ENCODE data around the gene ILKAP.

ILKAP gene

DNA sequence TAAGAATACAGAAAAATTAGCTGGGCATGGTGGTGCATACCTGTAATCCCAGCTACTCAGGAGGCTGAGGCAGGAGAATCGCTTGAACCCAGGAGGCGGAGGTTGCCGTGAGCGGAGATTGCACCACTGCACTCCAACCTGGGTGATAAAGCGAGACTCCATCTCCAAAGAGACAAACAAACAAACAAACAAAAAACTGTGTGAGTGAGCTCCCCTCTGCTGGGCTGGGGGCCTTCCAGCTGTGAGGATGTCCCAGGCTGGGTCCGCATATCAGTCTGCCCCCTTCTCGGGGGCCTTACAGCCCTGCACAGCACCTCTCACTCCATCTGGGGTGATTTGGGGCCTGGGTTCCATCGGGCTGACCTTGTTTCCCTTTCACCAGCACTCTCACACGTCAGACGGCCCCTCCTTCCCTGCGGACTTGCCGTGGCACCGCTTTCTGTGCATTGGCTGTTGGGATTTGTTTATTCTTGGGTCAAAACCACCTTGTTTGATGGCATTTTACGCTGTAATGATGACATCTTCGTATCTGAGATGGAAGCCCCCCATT is 67.8 kb downstream of the ILKAP start:
- H3K27ac ChIP-seq (ENCODE audit: low read depth, low read length) = no peak overlapping the region
- H3F3A ChIP-seq (ENCODE audit: insufficient read depth) = no peaks in the 10 kb centered on the region
- TF ChIP-seq, protein P1, sequence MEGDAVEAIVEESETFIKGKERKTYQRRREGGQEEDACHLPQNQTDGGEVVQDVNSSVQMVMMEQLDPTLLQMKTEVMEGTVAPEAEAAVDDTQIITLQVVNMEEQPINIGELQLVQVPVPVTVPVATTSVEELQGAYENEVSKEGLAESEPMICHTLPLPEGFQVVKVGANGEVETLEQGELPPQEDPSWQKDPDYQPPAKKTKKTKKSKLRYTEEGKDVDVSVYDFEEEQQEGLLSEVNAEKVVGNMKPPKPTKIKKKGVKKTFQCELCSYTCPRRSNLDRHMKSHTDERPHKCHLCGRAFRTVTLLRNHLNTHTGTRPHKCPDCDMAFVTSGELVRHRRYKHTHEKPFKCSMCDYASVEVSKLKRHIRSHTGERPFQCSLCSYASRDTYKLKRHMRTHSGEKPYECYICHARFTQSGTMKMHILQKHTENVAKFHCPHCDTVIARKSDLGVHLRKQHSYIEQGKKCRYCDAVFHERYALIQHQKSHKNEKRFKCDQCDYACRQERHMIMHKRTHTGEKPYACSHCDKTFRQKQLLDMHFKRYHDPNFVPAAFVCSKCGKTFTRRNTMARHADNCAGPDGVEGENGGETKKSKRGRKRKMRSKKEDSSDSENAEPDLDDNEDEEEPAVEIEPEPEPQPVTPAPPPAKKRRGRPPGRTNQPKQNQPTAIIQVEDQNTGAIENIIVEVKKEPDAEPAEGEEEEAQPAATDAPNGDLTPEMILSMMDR (IDR thresholded peaks at IDR 0.05; ENCODE audit: insufficient read depth, low read length, poor library complexity, severe bottlenecking) = no peak
- TF ChIP-seq EZH2phosphoT487 (conservative IDR thresholded peaks at IDR 0.05; ENCODE audit: low read length) = no peak
- no peaks in the 10 kb centered on the region for H4K20me1 ChIP-seq (ENCODE audit: low read depth, low read length)
- no peaks in the 10 kb centered on the region for H3K9me2 ChIP-seq (replicated peaks; ENCODE audit: insufficient read depth, low read length)
- H3K4me3 ChIP-seq (ENCODE audit: insufficient read depth, low read length, poor library complexity, severe bottlenecking) = no peak overlapping the region
- no peak overlapping the region for H2AFZ ChIP-seq (ENCODE audit: low read depth, low read length, severe bottlenecking)
- H3K9ac ChIP-seq (ENCODE audit: low read length) = no peak overlapping the region
- no peak overlapping the region for H3K4me2 ChIP-seq (ENCODE audit: low read depth, low read length, poor library complexity, severe bottlenecking)
- H3K9me3 ChIP-seq (ENCODE audit: insufficient read depth, low read length) = no peaks in the 10 kb centered on the region
- H3K36me3 ChIP-seq (ENCODE audit: low read length) = no peaks in the 10 kb centered on the region
- no peaks in the 10 kb centered on the region for H3K79me2 ChIP-seq (ENCODE audit: insufficient read depth, low read length)
- no peaks in the 10 kb centered on the region for H3K27me3 ChIP-seq (ENCODE audit: low read length)

GRCh38 chr2:238134393-238134785 is 69.1 kb downstream of the ILKAP start:
- Histone ChIP-seq H3K9me2 (replicated peaks; ENCODE audit: insufficient read depth, low read length) (no peaks in the 10 kb centered on the region), H3K27me3 (ENCODE audit: low read length) (no peaks in the 10 kb centered on the region), H3F3A (ENCODE audit: insufficient read depth) (no peaks in the 10 kb centered on the region), H3K27ac (ENCODE audit: low read depth, low read length) (no peak overlapping the region), H3K4me2 (ENCODE audit: low read depth, low read length, poor library complexity, severe bottlenecking) (no peak overlapping the region), H4K20me1 (ENCODE audit: low read depth, low read length) (no peaks in the 10 kb centered on the region), H3K4me3 (ENCODE audit: insufficient read depth, low read length, poor library complexity, severe bottlenecking) (no peak overlapping the region), H3K36me3 (ENCODE audit: low read length) (no peaks in the 10 kb centered on the region), H3K9me3 (ENCODE audit: insufficient read depth, low read length) (no peaks in the 10 kb centered on the region), H3K79me2 (ENCODE audit: insufficient read depth, low read length) (no peaks in the 10 kb centered on the region), H2AFZ (ENCODE audit: low read depth, low read length, severe bottlenecking) (no peak overlapping the region), H3K9ac (ENCODE audit: low read length) (no peak overlapping the region)
- TF ChIP-seq, protein P1 (IDR thresholded peaks at IDR 0.05; ENCODE audit: insufficient read depth, low read length, poor library complexity, severe bottlenecking) = no peak
- TF ChIP-seq EZH2phosphoT487 (conservative IDR thresholded peaks at IDR 0.05; ENCODE audit: low read length) = no peak

DNA sequence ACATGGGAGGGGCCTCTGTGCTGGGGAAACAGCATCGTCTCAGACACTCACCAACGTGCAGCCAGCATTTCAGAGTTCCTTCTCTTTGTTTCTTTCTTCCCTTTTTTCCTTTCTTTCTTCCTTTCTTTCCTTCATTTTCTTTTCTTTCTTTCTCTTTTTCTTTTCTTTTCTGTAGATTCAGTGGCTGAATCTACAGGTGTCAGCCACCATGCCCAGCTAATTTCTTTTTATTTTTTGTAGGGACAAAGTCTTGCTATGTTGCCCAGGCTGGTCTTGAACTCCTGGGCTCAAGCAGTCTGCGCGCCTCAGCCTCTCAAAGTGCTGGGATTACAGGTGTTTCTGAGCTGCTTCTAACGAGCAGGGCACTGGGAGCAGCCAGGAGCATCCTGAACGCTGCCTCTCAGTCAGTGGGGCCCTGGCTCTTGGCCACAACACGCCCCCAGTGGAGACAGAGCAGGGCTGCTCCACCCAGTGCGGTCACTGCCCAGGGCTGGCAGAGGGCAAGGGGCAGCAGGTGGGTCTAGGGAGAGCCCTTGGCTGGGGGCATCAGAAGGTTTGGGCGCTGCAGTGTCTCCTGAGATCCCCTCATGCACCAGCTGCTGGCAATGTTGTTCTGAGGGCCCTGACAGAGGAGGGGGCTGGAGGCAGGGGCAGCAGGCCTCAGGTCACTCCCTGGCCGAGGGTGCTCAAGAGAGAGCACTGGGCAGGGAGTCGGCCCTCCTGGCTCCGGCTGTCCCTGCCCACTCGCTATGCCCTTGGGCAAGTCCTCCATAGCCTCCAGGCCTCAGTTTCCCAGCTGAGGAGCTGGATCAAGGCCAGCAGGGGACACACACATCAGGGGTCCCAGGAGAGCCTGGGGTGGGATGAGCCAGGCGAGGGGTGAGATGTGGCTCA is 69.7 kb downstream of the ILKAP start:
- H3F3A ChIP-seq (ENCODE audit: insufficient read depth) = no peaks in the 10 kb centered on the region
- TF ChIP-seq, protein P1 (IDR thresholded peaks at IDR 0.05; ENCODE audit: insufficient read depth, low read length, poor library complexity, severe bottlenecking) = no peak
- TF ChIP-seq EZH2phosphoT487 (conservative IDR thresholded peaks at IDR 0.05; ENCODE audit: low read length) = no peak

More for the DNA sequence above, 69.7 kb downstream of the ILKAP start:
- H3K27me3 ChIP-seq (ENCODE audit: low read length) = no peaks in the 10 kb centered on the region
- H3K79me2 ChIP-seq (ENCODE audit: insufficient read depth, low read length) = no peaks in the 10 kb centered on the region
- no peak overlapping the region for H3K27ac ChIP-seq (ENCODE audit: low read depth, low read length)
- H3K9ac ChIP-seq (ENCODE audit: low read length) = no peak overlapping the region
- no peaks in the 10 kb centered on the region for H3K9me2 ChIP-seq (replicated peaks; ENCODE audit: insufficient read depth, low read length)
- H3K36me3 ChIP-seq (ENCODE audit: low read length) = no peaks in the 10 kb centered on the region
- no peak overlapping the region for H2AFZ ChIP-seq (ENCODE audit: low read depth, low read length, severe bottlenecking)
- H3K9me3 ChIP-seq (ENCODE audit: insufficient read depth, low read length) = no peaks in the 10 kb centered on the region
- no peaks in the 10 kb centered on the region for H4K20me1 ChIP-seq (ENCODE audit: low read depth, low read length)
- no peak overlapping the region for H3K4me3 ChIP-seq (ENCODE audit: insufficient read depth, low read length, poor library complexity, severe bottlenecking)
- no peak overlapping the region for H3K4me2 ChIP-seq (ENCODE audit: low read depth, low read length, poor library complexity, severe bottlenecking)

All from SU-DHL-6 (cell line).